HG03175 (cell line): Measurements from ENCODE around the gene FAT1.
"Not testable (repeated sequence)": the region's sequence is repeated elsewhere in the genome, so short reads cannot be mapped to it uniquely, and the experiment has no call there.

Experiments used
- ATAC-seq: cut with Tn5 transposase; IDR thresholded peaks from one replicate; pipeline ENCODE4 v1.9.1; 2021; ENCODE audit warnings: mild to moderate bottlenecking, moderate library complexity; ENCODE audit not compliant: unreplicated experiment

Gene FAT1

GRCh38 chr4:186723292-186724057 lies at the start of gene FAT1:
Gene FAT1 (minus strand): TSS chr4:186723856. CDS start chr4:186709827, 14,029 bp downstream.
- ATAC-seq = no peak

- no peak for ATAC-seq
These were observed 49.4 kb upstream of the FAT1 start for GRCh38 chr4:186772936-186773487.

GRCh38 chr4:186771624-186772023 lies 48.0 kb upstream of the FAT1 start:
- ATAC-seq = no peak

- ATAC-seq = no peak
These were observed 47.0 kb upstream of the FAT1 start for GRCh38 chr4:186770481-186771175.

GRCh38 chr4:186767794-186768193 lies 44.1 kb upstream of the FAT1 start:
- no peak for ATAC-seq

- no peak for ATAC-seq
These were observed 42.3 kb upstream of the FAT1 start for GRCh38 chr4:186765673-186766546.

- ATAC-seq = no peak
These were observed 41.5 kb upstream of the FAT1 start for GRCh38 chr4:186765138-186765537.

GRCh38 chr4:186764457-186764856 lies 40.8 kb upstream of the FAT1 start:
- no peak for ATAC-seq

- ATAC-seq = no peak
These were observed 39.2 kb upstream of the FAT1 start for GRCh38 chr4:186762865-186763264.

- no peak for ATAC-seq
These were observed 38.7 kb upstream of the FAT1 start for GRCh38 chr4:186762361-186762760.

GRCh38 chr4:186761956-186762355 lies 38.3 kb upstream of the FAT1 start:
- ATAC-seq = not testable (repeated sequence)

GRCh38 chr4:186761393-186761792 lies 37.7 kb upstream of the FAT1 start:
- ATAC-seq = no peak

- ATAC-seq = no peak
These were observed 36.9 kb upstream of the FAT1 start for GRCh38 chr4:186760576-186760975.

GRCh38 chr4:186759990-186760389 lies 36.3 kb upstream of the FAT1 start:
- no peak for ATAC-seq

GRCh38 chr4:186758929-186759682 lies 35.5 kb upstream of the FAT1 start:
- no peak for ATAC-seq

- ATAC-seq = no peak
These were observed 34.2 kb upstream of the FAT1 start for GRCh38 chr4:186757696-186758355.

GRCh38 chr4:186756550-186756949 lies 32.9 kb upstream of the FAT1 start:
- ATAC-seq = not testable (repeated sequence)

GRCh38 chr4:186755550-186756519 lies 32.2 kb upstream of the FAT1 start:
- ATAC-seq = peak; percentile 88

- no peak for ATAC-seq
These were observed 31.3 kb upstream of the FAT1 start for GRCh38 chr4:186754976-186755375.
